Stimulated activated naive CD8-positive, alpha-beta T cell treated with anti-CD3 and anti-CD28 coated beads, Interleukin-15, Interleukin-2, amounts not matched to agents 100 ng/mL and 50 ng/mL, for 24 hours (primary cell): ENCODE data around the gene AQP1.

Source experiments
- H3K27ac Mint-ChIP-seq: one replicate; pipeline ENCODE4 v1.8.0; 2021; ENCODE audit warnings: mild to moderate bottlenecking, mixed read lengths
- H3K27me3 Mint-ChIP-seq: one replicate; pipeline ENCODE4 v1.8.0; 2021; ENCODE audit warnings: mixed read lengths
- H3K36me3 Mint-ChIP-seq: one replicate; pipeline ENCODE4 v1.8.0; 2021; ENCODE audit warnings: low read depth, mixed read lengths
- H3K4me1 Mint-ChIP-seq: one replicate; pipeline ENCODE4 v1.8.0; 2021; ENCODE audit warnings: low read depth, mixed read lengths
- H3K4me3 Mint-ChIP-seq: one replicate; pipeline ENCODE4 v1.8.0; 2021; ENCODE audit warnings: mild to moderate bottlenecking, mixed read lengths
- H3K9me3 Mint-ChIP-seq: one replicate; pipeline ENCODE4 v1.8.0; 2021; ENCODE audit warnings: mixed read lengths

The AQP1 gene

DNA sequence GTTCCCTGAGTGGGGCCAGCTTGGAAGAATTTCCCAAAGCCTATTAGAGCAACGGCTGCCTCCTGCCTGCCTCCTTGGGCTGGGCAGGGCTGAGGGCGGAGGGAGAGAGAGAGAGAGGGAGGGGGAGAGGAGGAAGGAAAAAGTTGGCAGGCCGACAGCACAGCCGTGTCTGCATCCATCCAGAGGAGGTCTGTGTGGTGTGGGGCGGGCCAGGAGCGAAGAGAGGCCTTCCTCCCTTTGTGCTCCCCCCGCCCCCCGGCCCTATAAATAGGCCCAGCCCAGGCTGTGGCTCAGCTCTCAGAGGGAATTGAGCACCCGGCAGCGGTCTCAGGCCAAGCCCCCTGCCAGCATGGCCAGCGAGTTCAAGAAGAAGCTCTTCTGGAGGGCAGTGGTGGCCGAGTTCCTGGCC, at the start of gene AQP1:
Gene AQP1 (plus strand): TSS at position 293 of the 409 bp plus-strand sequence. CDS start 57 bp downstream, at position 350.
- no peaks in the 10 kb centered on the region for H3K36me3 Mint-ChIP-seq

DNA sequence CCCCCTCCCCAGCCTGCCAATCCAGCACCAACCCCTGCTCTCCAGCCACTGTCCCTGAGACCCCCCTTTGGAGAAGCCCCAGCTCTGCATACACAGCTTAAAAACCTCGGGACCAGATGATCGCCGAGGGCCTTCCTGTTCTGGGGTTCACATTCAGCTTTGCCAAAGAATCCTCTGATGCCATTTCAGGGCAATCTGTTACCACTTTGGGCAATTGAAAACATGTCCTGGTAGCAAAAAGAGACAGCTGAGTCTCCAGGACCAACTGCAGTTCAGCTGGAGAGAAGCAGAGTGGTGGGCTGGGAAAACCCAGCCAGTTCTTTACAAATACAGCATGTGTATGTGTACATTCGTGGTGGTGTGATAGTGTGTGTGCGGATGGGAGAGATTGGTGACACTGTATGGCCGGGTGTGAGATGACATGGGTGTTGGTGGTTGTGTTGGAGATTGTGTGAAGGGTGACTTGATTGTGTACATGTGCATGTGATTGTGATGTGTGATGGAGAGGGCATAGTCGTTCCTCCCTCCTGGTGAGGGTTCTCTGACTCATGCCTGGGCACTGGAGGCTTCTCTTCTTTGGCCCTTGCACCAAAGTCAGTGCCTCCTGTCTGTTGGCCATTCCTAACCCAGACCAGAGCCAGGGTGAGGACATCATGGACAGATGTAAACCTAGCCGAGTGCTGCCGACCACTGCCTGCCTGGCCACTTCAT, 48.5 kb upstream of the AQP1 start:
- Mint-ChIP-seq H3K27ac (peak overlapping the region; percentile 14), H3K9me3 (no peaks in the 10 kb centered on the region)

More for the DNA sequence above, at the start of gene AQP1:
- no peaks in the 10 kb centered on the region for H3K27me3 Mint-ChIP-seq
- no peak within 1 kb of the TSS for H3K4me3 Mint-ChIP-seq
- H3K27ac Mint-ChIP-seq = no peak within 1 kb of the TSS
- no peaks in the 10 kb centered on the region for H3K4me1 Mint-ChIP-seq
- no peaks in the 10 kb centered on the region for H3K9me3 Mint-ChIP-seq

DNA sequence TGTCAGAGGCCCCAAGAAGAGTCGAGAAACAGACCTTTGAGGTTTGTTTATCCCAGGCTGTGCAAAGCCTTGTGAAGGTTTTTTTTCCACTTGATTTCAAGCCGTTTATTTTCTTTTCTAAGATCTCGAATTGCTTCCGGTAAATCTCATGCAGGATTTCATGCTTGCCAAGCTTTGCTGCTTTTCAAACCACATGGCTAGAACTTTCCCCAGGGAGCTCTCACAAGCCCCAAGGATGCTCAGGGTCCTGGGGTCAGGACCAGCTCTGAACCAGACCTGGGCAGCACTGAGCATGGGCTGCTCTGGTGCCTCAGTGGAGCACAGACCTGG, 48.0 kb upstream of the AQP1 start:
- H3K9me3 Mint-ChIP-seq = no peaks in the 10 kb centered on the region
- H3K36me3 Mint-ChIP-seq = no peaks in the 10 kb centered on the region
- H3K4me1 Mint-ChIP-seq = no peaks in the 10 kb centered on the region
- H3K4me3 Mint-ChIP-seq = no peak overlapping the region
- no peak overlapping the region for H3K27ac Mint-ChIP-seq
- H3K27me3 Mint-ChIP-seq = no peaks in the 10 kb centered on the region

More for the DNA sequence above, 48.5 kb upstream of the AQP1 start:
- Mint-ChIP-seq H3K27me3 (no peaks in the 10 kb centered on the region), H3K4me1 (no peaks in the 10 kb centered on the region), H3K36me3 (no peaks in the 10 kb centered on the region), H3K4me3 (no peak overlapping the region)

DNA sequence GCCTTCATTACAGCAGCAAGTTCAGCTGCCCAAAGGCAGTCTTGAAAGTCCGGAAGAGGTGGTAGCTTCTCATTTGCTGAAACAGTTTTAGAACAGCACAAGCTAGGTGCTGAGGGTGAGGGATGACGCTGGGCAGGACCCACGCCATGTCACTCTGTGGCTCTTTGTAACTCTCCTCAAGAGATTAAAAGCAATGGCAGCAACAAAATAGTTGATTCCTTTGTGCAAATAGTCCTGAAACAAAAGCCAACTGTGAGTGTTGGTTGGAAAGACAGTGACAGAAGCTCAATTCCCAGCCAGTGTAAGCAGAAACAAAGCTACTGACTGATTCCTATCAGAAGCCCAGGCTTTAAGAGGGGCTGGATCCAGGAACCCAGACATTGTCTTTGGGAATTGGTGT, 47.6 kb upstream of the AQP1 start:
- Mint-ChIP-seq H3K4me3 (no peak overlapping the region), H3K36me3 (no peaks in the 10 kb centered on the region), H3K4me1 (no peaks in the 10 kb centered on the region), H3K27me3 (no peaks in the 10 kb centered on the region), H3K27ac (no peak overlapping the region), H3K9me3 (no peaks in the 10 kb centered on the region)

DNA sequence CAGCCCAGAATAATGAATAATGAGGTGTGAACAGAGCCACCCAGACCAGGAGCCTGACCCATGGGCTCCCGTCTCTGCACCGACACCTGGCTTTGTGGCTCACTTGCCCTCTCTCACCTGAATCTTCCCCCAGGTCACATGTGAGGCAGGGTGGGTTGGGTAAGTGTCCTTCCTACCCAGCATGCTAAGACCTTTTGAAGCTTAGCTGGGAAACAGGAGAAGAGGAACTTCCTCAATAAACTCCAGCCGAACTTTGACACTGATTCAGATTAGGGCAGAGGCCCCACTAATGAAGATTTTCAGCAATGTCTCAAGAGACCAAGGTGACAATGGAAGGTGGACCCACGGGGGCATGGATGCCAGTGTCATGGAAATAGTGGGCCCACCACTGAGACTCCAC, 46.6 kb upstream of the AQP1 start:
- no peaks in the 10 kb centered on the region for H3K9me3 Mint-ChIP-seq
- H3K27ac Mint-ChIP-seq = no peak overlapping the region
- H3K4me3 Mint-ChIP-seq = no peak overlapping the region

DNA sequence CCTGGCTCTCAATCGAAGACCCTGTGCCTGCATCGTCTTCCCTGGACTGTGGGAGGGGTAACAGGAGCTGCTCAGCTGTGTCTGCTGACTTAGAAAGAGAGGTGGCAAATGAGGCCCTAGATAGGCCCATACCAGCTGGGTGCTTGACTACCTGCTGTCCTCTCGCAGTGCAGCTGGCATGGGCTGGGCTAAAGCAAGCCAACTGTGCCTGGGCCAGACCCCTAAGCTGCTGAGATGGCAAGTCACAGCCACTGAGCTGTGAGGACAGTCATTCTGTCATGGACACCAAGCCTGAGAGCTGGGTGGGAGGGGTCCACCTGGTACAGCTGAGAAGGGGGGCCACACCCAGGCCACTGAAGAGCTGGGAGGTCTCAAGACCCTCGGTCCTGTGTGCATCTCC, 45.8 kb upstream of the AQP1 start:
- H3K9me3 Mint-ChIP-seq = no peaks in the 10 kb centered on the region
- no peak overlapping the region for H3K27ac Mint-ChIP-seq
- H3K4me3 Mint-ChIP-seq = no peak overlapping the region
- H3K36me3 Mint-ChIP-seq = no peaks in the 10 kb centered on the region
- no peaks in the 10 kb centered on the region for H3K27me3 Mint-ChIP-seq
- no peaks in the 10 kb centered on the region for H3K4me1 Mint-ChIP-seq

More for the DNA sequence above, 46.6 kb upstream of the AQP1 start:
- Mint-ChIP-seq H3K36me3 (no peaks in the 10 kb centered on the region), H3K27me3 (no peaks in the 10 kb centered on the region), H3K4me1 (no peaks in the 10 kb centered on the region)

DNA sequence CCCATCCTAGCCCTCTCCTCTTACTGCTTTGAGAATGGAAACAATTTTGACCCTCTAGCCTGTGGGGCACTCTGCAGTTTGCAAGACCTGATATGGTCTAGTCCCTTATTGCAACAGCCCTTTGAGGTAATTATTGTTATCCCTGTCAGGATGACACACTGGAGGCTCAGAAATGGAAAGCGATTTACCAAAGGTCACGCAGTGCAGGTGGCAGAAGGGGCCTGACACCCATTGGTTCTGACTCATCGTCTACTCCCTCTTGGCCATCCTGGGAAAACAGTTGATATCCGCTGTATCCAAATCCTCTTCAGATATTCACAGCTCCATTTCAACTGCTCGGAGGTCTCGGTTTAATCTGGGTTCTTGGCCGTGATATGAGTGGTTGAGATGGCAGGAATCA, 44.7 kb upstream of the AQP1 start:
- H3K36me3 Mint-ChIP-seq = no peaks in the 10 kb centered on the region
- H3K4me3 Mint-ChIP-seq = no peak overlapping the region
- no peaks in the 10 kb centered on the region for H3K9me3 Mint-ChIP-seq
- no peaks in the 10 kb centered on the region for H3K27me3 Mint-ChIP-seq
- H3K4me1 Mint-ChIP-seq = no peaks in the 10 kb centered on the region
- no peak overlapping the region for H3K27ac Mint-ChIP-seq

DNA sequence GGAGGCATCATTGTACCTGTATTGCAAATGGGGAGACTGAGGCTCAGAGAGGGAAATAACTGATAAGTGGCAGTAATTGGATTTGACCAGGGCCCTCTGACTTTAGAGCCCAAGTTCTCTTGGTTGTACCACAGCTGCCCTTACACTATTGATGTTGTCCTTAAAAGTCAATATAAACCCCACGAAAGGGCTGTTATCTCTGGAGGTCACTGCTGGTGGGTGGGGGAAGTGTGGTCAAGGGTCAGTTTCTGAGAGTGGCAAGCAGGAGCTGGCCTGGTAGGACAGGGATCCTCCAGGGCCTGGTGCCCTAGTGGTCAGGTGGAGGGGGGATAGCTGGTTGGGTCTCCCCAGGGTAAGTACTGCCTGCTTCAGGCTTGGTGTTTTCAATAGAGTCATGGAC, 44.2 kb upstream of the AQP1 start:
- H3K9me3 Mint-ChIP-seq = no peaks in the 10 kb centered on the region
- no peaks in the 10 kb centered on the region for H3K36me3 Mint-ChIP-seq
- no peaks in the 10 kb centered on the region for H3K27me3 Mint-ChIP-seq
- no peak overlapping the region for H3K4me3 Mint-ChIP-seq
- H3K4me1 Mint-ChIP-seq = no peaks in the 10 kb centered on the region
- no peak overlapping the region for H3K27ac Mint-ChIP-seq

DNA sequence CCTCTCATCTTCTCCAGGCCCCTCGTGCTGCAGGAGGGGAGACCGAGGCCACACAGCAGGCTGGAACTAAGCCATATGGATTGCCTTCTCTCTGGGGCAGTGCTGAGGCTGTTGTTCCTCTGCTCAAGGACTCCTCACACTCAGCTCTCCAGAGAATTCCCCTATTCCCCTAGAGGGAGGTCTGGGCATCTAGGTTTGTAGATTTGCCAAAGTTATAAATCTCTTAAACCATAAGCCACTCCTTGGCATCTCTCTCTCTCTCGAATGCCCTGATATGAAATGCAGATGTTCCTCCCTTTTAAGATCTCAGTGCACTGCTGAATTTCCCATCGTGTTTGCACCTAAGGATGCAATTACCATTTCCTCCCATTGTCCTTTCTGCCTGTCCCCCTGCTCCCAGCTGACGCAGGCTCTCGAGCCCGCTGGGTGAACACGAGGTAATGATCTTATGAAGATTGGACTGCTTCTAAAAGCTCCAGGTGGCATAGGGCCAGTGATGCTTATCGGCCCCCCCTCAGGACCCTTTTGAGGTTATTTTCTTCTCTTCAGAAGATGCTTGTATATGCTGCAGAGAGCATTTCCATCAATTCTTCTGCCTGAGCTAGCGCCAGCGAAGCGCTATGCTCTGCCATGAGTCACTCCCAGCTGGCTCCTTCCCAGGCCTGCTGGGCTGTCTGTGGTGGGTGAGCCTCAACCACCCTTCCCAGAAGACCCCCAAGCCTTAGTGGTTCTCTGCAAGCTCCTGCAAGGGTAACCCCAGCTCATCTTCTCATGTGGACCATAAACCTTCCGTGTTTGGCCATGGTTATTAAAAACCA, 41.6 kb upstream of the AQP1 start:
- no peaks in the 10 kb centered on the region for H3K36me3 Mint-ChIP-seq
- no peak overlapping the region for H3K4me3 Mint-ChIP-seq
- H3K27ac Mint-ChIP-seq = no peak overlapping the region
- H3K9me3 Mint-ChIP-seq = no peaks in the 10 kb centered on the region
- no peaks in the 10 kb centered on the region for H3K27me3 Mint-ChIP-seq
- H3K4me1 Mint-ChIP-seq = no peaks in the 10 kb centered on the region

DNA sequence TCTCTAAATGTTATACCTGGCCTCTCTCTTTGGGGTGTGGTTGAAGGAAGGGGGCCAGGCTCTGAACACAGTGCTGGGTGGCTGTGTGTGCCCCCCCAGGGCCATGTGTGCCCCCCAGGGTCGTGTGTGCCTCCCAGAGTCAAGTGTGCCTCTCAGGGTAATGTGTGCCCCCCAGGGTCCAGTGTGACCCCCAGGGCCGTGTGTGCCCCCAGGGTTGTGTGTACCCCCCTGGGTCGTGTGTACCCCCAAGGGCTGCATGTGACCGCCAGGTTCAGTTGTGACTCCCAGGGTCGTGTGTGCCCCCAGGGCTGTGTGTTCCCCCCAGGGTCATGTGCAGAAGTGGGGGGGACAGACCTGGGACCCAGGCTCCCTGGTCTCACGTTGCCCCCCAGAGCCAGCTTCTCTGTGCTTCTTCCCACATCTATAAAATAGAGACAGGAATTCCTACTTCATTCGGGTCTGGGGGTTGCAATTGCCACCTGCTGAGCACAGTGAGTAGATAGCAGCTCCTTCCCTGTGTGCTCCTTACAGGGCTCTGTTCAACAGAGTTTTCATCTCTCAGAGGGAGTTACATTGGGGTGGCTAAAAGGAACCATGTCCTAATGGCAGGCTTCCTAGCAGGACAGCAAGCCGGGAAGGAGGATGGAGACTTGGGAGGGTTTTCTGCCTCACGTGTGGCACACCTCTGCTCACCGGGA, 40.7 kb upstream of the AQP1 start:
- H3K4me1 Mint-ChIP-seq = no peaks in the 10 kb centered on the region
- no peaks in the 10 kb centered on the region for H3K9me3 Mint-ChIP-seq
- no peaks in the 10 kb centered on the region for H3K27me3 Mint-ChIP-seq
- no peaks in the 10 kb centered on the region for H3K36me3 Mint-ChIP-seq
- H3K27ac Mint-ChIP-seq = no peak overlapping the region
- H3K4me3 Mint-ChIP-seq = no peak overlapping the region

DNA sequence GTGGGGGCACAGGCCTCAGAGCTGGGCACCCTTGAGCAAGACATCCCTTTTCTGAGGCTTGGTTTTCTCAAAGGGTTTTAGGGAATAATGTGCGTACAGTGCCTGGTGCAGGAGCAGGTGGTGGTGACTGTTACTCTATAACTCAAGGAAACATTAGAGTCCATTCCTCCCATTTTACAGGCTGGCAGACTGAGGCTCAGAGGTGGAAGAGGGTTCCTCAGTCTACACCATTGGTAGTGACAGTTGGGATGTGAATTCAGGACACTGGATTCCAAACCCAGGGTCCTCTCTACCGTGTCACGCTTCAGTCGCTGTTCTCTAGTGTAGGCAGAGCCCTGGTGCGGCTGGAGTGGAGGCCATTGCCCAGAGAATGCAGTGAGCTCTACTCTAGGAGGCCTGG, 40.0 kb upstream of the AQP1 start:
- H3K36me3 Mint-ChIP-seq = no peaks in the 10 kb centered on the region
- no peaks in the 10 kb centered on the region for H3K4me1 Mint-ChIP-seq
- no peak overlapping the region for H3K27ac Mint-ChIP-seq
- no peak overlapping the region for H3K4me3 Mint-ChIP-seq
- H3K9me3 Mint-ChIP-seq = no peaks in the 10 kb centered on the region
- no peaks in the 10 kb centered on the region for H3K27me3 Mint-ChIP-seq

DNA sequence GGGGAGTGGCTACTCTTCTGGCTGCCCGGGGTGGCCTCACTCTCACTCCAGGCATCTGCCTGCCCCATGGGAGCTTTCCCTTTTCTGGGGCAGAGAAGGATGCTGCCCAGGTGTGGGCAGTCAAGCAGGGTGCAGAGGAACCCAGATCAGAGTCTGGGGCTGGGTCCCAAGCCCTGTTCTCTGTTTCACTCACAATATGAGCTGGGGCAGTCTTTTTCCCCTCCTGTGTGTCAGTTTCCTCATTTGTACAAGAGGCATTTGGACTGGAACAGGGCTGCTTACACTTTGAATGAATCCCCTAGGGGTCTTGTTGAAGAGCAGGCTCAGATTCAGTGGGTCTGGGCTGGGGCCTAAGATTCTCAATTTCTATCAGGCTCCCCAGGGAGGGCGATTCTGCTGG, 38.4 kb upstream of the AQP1 start:
- Mint-ChIP-seq H3K4me1 (no peaks in the 10 kb centered on the region), H3K4me3 (no peak overlapping the region), H3K27me3 (no peaks in the 10 kb centered on the region), H3K36me3 (no peaks in the 10 kb centered on the region), H3K27ac (no peak overlapping the region), H3K9me3 (no peaks in the 10 kb centered on the region)

DNA sequence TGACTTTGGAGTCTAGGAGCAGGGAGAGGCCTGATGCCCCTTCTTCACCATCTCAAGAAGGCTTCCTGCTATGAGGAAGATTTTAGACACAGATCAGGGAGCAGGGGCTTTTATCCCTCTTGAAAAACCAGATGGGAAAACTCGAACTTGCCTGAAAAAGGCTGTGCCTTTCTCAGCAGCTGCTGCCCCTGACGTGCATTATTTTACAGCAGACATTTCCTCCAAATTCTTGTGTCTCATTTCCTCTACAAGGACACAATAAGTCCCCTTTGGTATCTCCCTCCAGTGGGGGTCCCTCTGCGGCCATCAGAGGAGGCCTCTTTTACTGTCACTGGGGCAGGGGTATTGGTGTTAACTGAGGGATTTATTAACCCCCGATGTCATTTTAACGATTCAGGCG, 38.0 kb upstream of the AQP1 start:
- no peak overlapping the region for H3K4me3 Mint-ChIP-seq
- H3K36me3 Mint-ChIP-seq = no peaks in the 10 kb centered on the region
- no peaks in the 10 kb centered on the region for H3K27me3 Mint-ChIP-seq
- H3K9me3 Mint-ChIP-seq = no peaks in the 10 kb centered on the region
- no peaks in the 10 kb centered on the region for H3K4me1 Mint-ChIP-seq
- no peak overlapping the region for H3K27ac Mint-ChIP-seq

DNA sequence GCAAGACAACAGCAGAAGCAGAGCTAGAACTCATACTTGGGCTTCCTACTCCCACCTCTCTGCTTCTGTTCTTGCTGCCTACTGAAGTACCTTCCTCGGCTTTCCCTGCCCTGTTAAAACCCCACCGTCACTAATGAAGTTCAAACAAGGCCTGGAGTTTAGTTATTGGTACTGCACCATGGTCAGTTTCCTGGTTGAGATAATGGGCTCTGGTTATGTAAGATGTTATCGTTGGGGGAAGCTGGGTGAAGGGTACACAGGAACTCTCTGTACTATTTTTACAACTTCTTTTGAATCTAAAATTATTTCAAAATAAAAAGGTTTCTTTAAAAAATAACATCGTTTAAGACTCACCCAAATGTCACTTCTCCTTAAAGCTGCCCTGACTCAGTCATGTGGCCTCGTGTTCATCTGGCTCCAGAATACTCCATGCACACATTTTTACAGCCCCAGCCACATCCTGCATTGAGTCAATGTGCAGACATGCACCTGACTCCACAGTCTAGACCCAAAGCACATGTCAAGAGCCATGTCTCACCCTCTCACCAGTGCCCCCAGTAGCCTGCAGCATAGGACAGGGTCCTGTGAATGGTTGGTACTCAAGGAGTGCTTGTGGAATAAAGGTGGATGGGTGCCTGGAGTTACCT, 36.9 kb upstream of the AQP1 start:
- Mint-ChIP-seq H3K27ac (no peak overlapping the region), H3K27me3 (no peaks in the 10 kb centered on the region), H3K4me1 (no peaks in the 10 kb centered on the region), H3K36me3 (no peaks in the 10 kb centered on the region), H3K9me3 (no peaks in the 10 kb centered on the region), H3K4me3 (no peak overlapping the region)
